Stomach smooth muscle (tissue), 2 donors: ENCODE results near the gene ZNF470.

ENCODE experiments used
- H3K27ac ChIP-seq: one replicate; pipeline ENCODE4 v1.7.0; 2013; ENCODE audit warnings: mild to moderate bottlenecking, low read length, inconsistent platforms
- H3K27me3 ChIP-seq, 2 donors: one replicate each; pipeline ENCODE4 v1.7.0; 2013; ENCODE audit warnings: low read length in 2 of 2; ENCODE audit not compliant: insufficient read depth in 2 of 2, control insufficient read depth in 1 of 2
- H3K36me3 ChIP-seq, 2 donors: one replicate each; pipeline ENCODE4 v1.7.0; 2013; ENCODE audit warnings: low read length in 2 of 2; ENCODE audit not compliant: control insufficient read depth in 2 of 2, insufficient read depth in 2 of 2
- H3K4me1 ChIP-seq: one replicate; pipeline ENCODE4 v1.7.0; 2013; ENCODE audit warnings: low read length; ENCODE audit not compliant: control insufficient read depth, insufficient read depth
- H3K4me3 ChIP-seq, 2 donors: one replicate each; pipeline ENCODE4 v1.7.0; 2013; ENCODE audit warnings: low read length in 2 of 2
- H3K9ac ChIP-seq, 2 donors: one replicate each; pipeline ENCODE4 v1.7.0; 2013; ENCODE audit warnings: low read length in 2 of 2, mild to moderate bottlenecking in 1 of 2
- H3K9me3 ChIP-seq, 2 donors: one replicate each; pipeline ENCODE4 v1.7.0; 2013; ENCODE audit warnings: low read length in 2 of 2; ENCODE audit not compliant: control insufficient read depth in 2 of 2
- donor health status: healthy.
- donor health status: Pancreatic carcinoma.

Gene ZNF470

GRCh38 chr19:56608274-56608964, 41.2 kb downstream of the ZNF470 start:
- Histone ChIP-seq H3K36me3 (peaks cover 0 to 15% of the 10 kb centered on the region in 2 donors), H3K9me3 (peaks cover 6 to 12% of the 10 kb centered on the region in 2 donors), H3K9ac (no peak overlapping the region), H3K4me3 (no peak overlapping the region), H3K27ac (no peak overlapping the region), H3K4me1 (no peaks in the 10 kb centered on the region), H3K27me3 (no peaks in the 10 kb centered on the region)

- Histone ChIP-seq H3K9ac (no peak overlapping the region), H3K4me3 (no peak overlapping the region), H3K36me3 (peaks cover 6 to 12% of the 10 kb centered on the region in 2 donors), H3K27me3 (no peaks in the 10 kb centered on the region), H3K27ac (no peak overlapping the region), H3K4me1 (no peaks in the 10 kb centered on the region), H3K9me3 (peaks cover 5 to 8% of the 10 kb centered on the region in 2 donors)
Measured at GRCh38 chr19:56611288-56611687, 44.0 kb downstream of the ZNF470 start.

GRCh38 chr19:56612737-56613136, 45.5 kb downstream of the ZNF470 start:
- Histone ChIP-seq H3K36me3 (peaks cover 6 to 12% of the 10 kb centered on the region in 2 donors), H3K4me3 (no peak overlapping the region), H3K27me3 (no peaks in the 10 kb centered on the region), H3K9ac (no peak overlapping the region), H3K9me3 (peaks cover 0 to 12% of the 10 kb centered on the region in 2 donors), H3K27ac (no peak overlapping the region), H3K4me1 (no peaks in the 10 kb centered on the region)

GRCh38 chr19:56613639-56614038, 46.4 kb downstream of the ZNF470 start:
- Histone ChIP-seq H3K27ac (no peak overlapping the region), H3K36me3 (peaks cover 6 to 18% of the 10 kb centered on the region in 2 donors), H3K27me3 (no peaks in the 10 kb centered on the region), H3K9ac (no peak overlapping the region), H3K4me1 (no peaks in the 10 kb centered on the region), H3K4me3 (no peak overlapping the region), H3K9me3 (peaks cover 0 to 12% of the 10 kb centered on the region in 2 donors)

- no peak overlapping the region for H3K9ac ChIP-seq
- peaks cover 9 to 10% of the 10 kb centered on the region in 2 donors for H3K9me3 ChIP-seq
- no peaks in the 10 kb centered on the region for H3K4me1 ChIP-seq
- no peaks in the 10 kb centered on the region for H3K27me3 ChIP-seq
- peaks cover 21 to 25% of the 10 kb centered on the region in 2 donors for H3K36me3 ChIP-seq
- H3K27ac ChIP-seq = no peak overlapping the region
- H3K4me3 ChIP-seq = no peak overlapping the region
Measured at GRCh38 chr19:56617531-56617930, 50.3 kb downstream of the ZNF470 start.

- H3K9ac ChIP-seq = no peak overlapping the region
- peaks cover 8 to 9% of the 10 kb centered on the region in 2 donors for H3K9me3 ChIP-seq
- H3K27me3 ChIP-seq = no peaks in the 10 kb centered on the region
- H3K4me1 ChIP-seq = no peaks in the 10 kb centered on the region
- H3K36me3 ChIP-seq = peaks cover 24 to 32% of the 10 kb centered on the region in 2 donors
- no peak overlapping the region for H3K27ac ChIP-seq
- H3K4me3 ChIP-seq = no peak overlapping the region
Measured at GRCh38 chr19:56619121-56619520, 51.9 kb downstream of the ZNF470 start.

- H3K9me3 ChIP-seq = peaks cover 4 to 9% of the 10 kb centered on the region in 2 donors
Measured at GRCh38 chr19:56622374-56622773, 55.1 kb downstream of the ZNF470 start.

GRCh38 chr19:56623006-56623405, 55.7 kb downstream of the ZNF470 start:
- Histone ChIP-seq H3K27ac (no peak overlapping the region), H3K9me3 (peaks cover 0 to 9% of the 10 kb centered on the region in 2 donors), H3K36me3 (peaks cover 28 to 36% of the 10 kb centered on the region in 2 donors), H3K4me1 (no peaks in the 10 kb centered on the region), H3K9ac (no peak overlapping the region), H3K27me3 (no peaks in the 10 kb centered on the region), H3K4me3 (no peak overlapping the region)

More at GRCh38 chr19:56622374-56622773, 55.1 kb downstream of the ZNF470 start:
- no peak overlapping the region for H3K27ac ChIP-seq
- H3K4me1 ChIP-seq = no peaks in the 10 kb centered on the region
- H3K27me3 ChIP-seq = no peaks in the 10 kb centered on the region
- peaks cover 28 to 41% of the 10 kb centered on the region in 2 donors for H3K36me3 ChIP-seq
- no peak overlapping the region for H3K9ac ChIP-seq
- H3K4me3 ChIP-seq = no peak overlapping the region

GRCh38 chr19:56625708-56626107, 58.4 kb downstream of the ZNF470 start:
- H3K27ac ChIP-seq = no peak overlapping the region
- H3K27me3 ChIP-seq = no peaks in the 10 kb centered on the region
- H3K9me3 ChIP-seq = peaks cover 5 to 18% of the 10 kb centered on the region in 2 donors
- no peaks in the 10 kb centered on the region for H3K4me1 ChIP-seq
- H3K9ac ChIP-seq = no peak overlapping the region
- no peak overlapping the region for H3K4me3 ChIP-seq
- H3K36me3 ChIP-seq = peaks cover 28 to 34% of the 10 kb centered on the region in 2 donors

GRCh38 chr19:56633021-56633420, 65.8 kb downstream of the ZNF470 start:
- Histone ChIP-seq H3K36me3 (peaks cover 0 to 2% of the 10 kb centered on the region in 2 donors), H3K27ac (no peak overlapping the region), H3K27me3 (no peaks in the 10 kb centered on the region), H3K4me3 (no peak overlapping the region), H3K9me3 (peaks cover 19 to 25% of the 10 kb centered on the region in 2 donors), H3K9ac (no peak overlapping the region), H3K4me1 (no peaks in the 10 kb centered on the region)

- Histone ChIP-seq H3K27ac (no peak overlapping the region), H3K4me3 (no peak overlapping the region), H3K4me1 (no peaks in the 10 kb centered on the region), H3K9ac (no peak overlapping the region), H3K9me3 (peaks cover 6 to 11% of the 10 kb centered on the region in 2 donors), H3K27me3 (peaks cover 0 to 4% of the 10 kb centered on the region in 2 donors), H3K36me3 (no peaks in the 10 kb centered on the region)
Measured at GRCh38 chr19:56637976-56638555, 70.8 kb downstream of the ZNF470 start.
